ENCODE measurements around the gene ARHGAP26. TPM values are rescaled to one million over a fixed set of nuclear protein-coding genes. Genes with fewer than 3 reads are reported as not detected.

ARHGAP26 gene
- polyA plus RNA-seq, 1 donor from 2014 or later = 1.6 TPM

GRCh38 chr5:142743592-142744441 lies 26.4 kb upstream of the ARHGAP26 start:
- H3K27me3 Mint-ChIP-seq = peaks cover 13% of the 10 kb centered on the region
- H3K27ac Mint-ChIP-seq = no peak overlapping the region
- H3K9me3 Mint-ChIP-seq = no peaks in the 10 kb centered on the region
- H3K4me1 Mint-ChIP-seq = no peaks in the 10 kb centered on the region
- no peaks in the 10 kb centered on the region for H3K36me3 Mint-ChIP-seq
- no peak overlapping the region for H3K4me3 Mint-ChIP-seq

GRCh38 chr5:142745268-142745667 lies 24.9 kb upstream of the ARHGAP26 start:
- H3K9me3 Mint-ChIP-seq = no peaks in the 10 kb centered on the region
- no peaks in the 10 kb centered on the region for H3K4me1 Mint-ChIP-seq
- H3K36me3 Mint-ChIP-seq = no peaks in the 10 kb centered on the region
- no peak overlapping the region for H3K4me3 Mint-ChIP-seq
- peaks cover 13% of the 10 kb centered on the region for H3K27me3 Mint-ChIP-seq
- no peak overlapping the region for H3K27ac Mint-ChIP-seq

- Mint-ChIP-seq H3K4me3 (no peak overlapping the region), H3K36me3 (no peaks in the 10 kb centered on the region), H3K4me1 (no peaks in the 10 kb centered on the region), H3K27ac (no peak overlapping the region), H3K27me3 (peaks cover 10% of the 10 kb centered on the region), H3K9me3 (no peaks in the 10 kb centered on the region)
These were observed 23.4 kb upstream of the ARHGAP26 start for GRCh38 chr5:142746532-142747433.

GRCh38 chr5:142748132-142748531 lies 22.0 kb upstream of the ARHGAP26 start:
- Mint-ChIP-seq H3K4me3 (no peak overlapping the region), H3K4me1 (no peaks in the 10 kb centered on the region), H3K36me3 (no peaks in the 10 kb centered on the region), H3K27me3 (peaks cover 4% of the 10 kb centered on the region), H3K27ac (peak overlapping the region in 1 of 3 donors; percentile 3), H3K9me3 (no peaks in the 10 kb centered on the region)

GRCh38 chr5:142748568-142749249 lies 21.5 kb upstream of the ARHGAP26 start:
- Mint-ChIP-seq H3K27ac (peak overlapping the region in 2 of 3 donors; percentile 3 to 37), H3K4me1 (no peaks in the 10 kb centered on the region), H3K4me3 (peak overlapping the region in 1 of 4 donors; percentile 20), H3K36me3 (no peaks in the 10 kb centered on the region), H3K9me3 (no peaks in the 10 kb centered on the region), H3K27me3 (peaks cover 4% of the 10 kb centered on the region)

GRCh38 chr5:142749321-142749720 lies 20.9 kb upstream of the ARHGAP26 start:
- Mint-ChIP-seq H3K4me3 (no peak overlapping the region), H3K27ac (no peak overlapping the region), H3K4me1 (no peaks in the 10 kb centered on the region), H3K9me3 (no peaks in the 10 kb centered on the region), H3K27me3 (no peaks in the 10 kb centered on the region), H3K36me3 (no peaks in the 10 kb centered on the region)

GRCh38 chr5:142753116-142753631 lies 17.0 kb upstream of the ARHGAP26 start:
- H3K36me3 Mint-ChIP-seq = no peaks in the 10 kb centered on the region
- no peaks in the 10 kb centered on the region for H3K4me1 Mint-ChIP-seq
- no peak overlapping the region for H3K27ac Mint-ChIP-seq
- H3K4me3 Mint-ChIP-seq = no peak overlapping the region
- H3K9me3 Mint-ChIP-seq = no peaks in the 10 kb centered on the region
- H3K27me3 Mint-ChIP-seq = no peaks in the 10 kb centered on the region

- H3K4me3 Mint-ChIP-seq = no peak overlapping the region
- H3K36me3 Mint-ChIP-seq = no peaks in the 10 kb centered on the region
- H3K27ac Mint-ChIP-seq = no peak overlapping the region
- no peaks in the 10 kb centered on the region for H3K4me1 Mint-ChIP-seq
- no peaks in the 10 kb centered on the region for H3K9me3 Mint-ChIP-seq
- H3K27me3 Mint-ChIP-seq = no peaks in the 10 kb centered on the region
These were observed 16.1 kb upstream of the ARHGAP26 start for GRCh38 chr5:142754031-142754430.

GRCh38 chr5:142756576-142756975 lies 13.6 kb upstream of the ARHGAP26 start:
- no peaks in the 10 kb centered on the region for H3K36me3 Mint-ChIP-seq
- H3K4me1 Mint-ChIP-seq = no peaks in the 10 kb centered on the region
- no peak overlapping the region for H3K4me3 Mint-ChIP-seq
- no peaks in the 10 kb centered on the region for H3K9me3 Mint-ChIP-seq
- no peaks in the 10 kb centered on the region for H3K27me3 Mint-ChIP-seq
- H3K27ac Mint-ChIP-seq = no peak overlapping the region

- Mint-ChIP-seq H3K27ac (no peak overlapping the region), H3K36me3 (no peaks in the 10 kb centered on the region), H3K4me1 (no peaks in the 10 kb centered on the region), H3K9me3 (no peaks in the 10 kb centered on the region), H3K4me3 (no peak overlapping the region), H3K27me3 (no peaks in the 10 kb centered on the region)
These were observed 12.6 kb upstream of the ARHGAP26 start for GRCh38 chr5:142757564-142757963.

GRCh38 chr5:142758062-142758795 lies 11.9 kb upstream of the ARHGAP26 start:
- H3K4me1 Mint-ChIP-seq = no peaks in the 10 kb centered on the region
- no peaks in the 10 kb centered on the region for H3K36me3 Mint-ChIP-seq
- H3K27me3 Mint-ChIP-seq = no peaks in the 10 kb centered on the region
- no peak overlapping the region for H3K27ac Mint-ChIP-seq
- no peaks in the 10 kb centered on the region for H3K9me3 Mint-ChIP-seq
- H3K4me3 Mint-ChIP-seq = no peak overlapping the region

GRCh38 chr5:142758796-142759145 lies 11.4 kb upstream of the ARHGAP26 start:
- no peak overlapping the region for H3K27ac Mint-ChIP-seq
- no peaks in the 10 kb centered on the region for H3K27me3 Mint-ChIP-seq
- no peaks in the 10 kb centered on the region for H3K36me3 Mint-ChIP-seq
- H3K9me3 Mint-ChIP-seq = no peaks in the 10 kb centered on the region
- H3K4me1 Mint-ChIP-seq = no peaks in the 10 kb centered on the region
- H3K4me3 Mint-ChIP-seq = no peak overlapping the region

- Mint-ChIP-seq H3K27ac (no peak overlapping the region), H3K27me3 (no peaks in the 10 kb centered on the region), H3K4me3 (no peak overlapping the region), H3K4me1 (no peaks in the 10 kb centered on the region), H3K9me3 (no peaks in the 10 kb centered on the region), H3K36me3 (peaks cover 1% of the 10 kb centered on the region)
These were observed 6.5 kb upstream of the ARHGAP26 start for GRCh38 chr5:142763701-142764100.

GRCh38 chr5:142767178-142767577 lies 3.0 kb upstream of the ARHGAP26 start:
- Mint-ChIP-seq H3K27me3 (no peaks in the 10 kb centered on the region), H3K36me3 (peaks cover 1% of the 10 kb centered on the region), H3K9me3 (no peaks in the 10 kb centered on the region), H3K27ac (no peak overlapping the region), H3K4me1 (peaks cover 0 to 14% (median 10%) of the 10 kb centered on the region in 3 donors), H3K4me3 (peak overlapping the region in 1 of 4 donors; percentile 24)

Data from IgD-negative memory B cell (primary cell).